H1 (cell line): ENCODE measurements around the gene GPATCH2L. TPM values are rescaled to one million over a fixed set of nuclear protein-coding genes. Genes with fewer than 3 reads are reported as not detected.

Experiments
- CHD2 ChIP-seq: IDR thresholded peaks from 2 replicates; pipeline ENCODE4 v1.6.1; 2012; ENCODE audit warnings: low read length, improper control_type of control experiment
- CHD7 ChIP-seq: fragments of 300-600 bp; sonication (generic); IDR thresholded peaks from 2 replicates; pipeline ENCODE4 v1.7.1; 2012; ENCODE audit warnings: low read length, moderate library complexity, mild to moderate bottlenecking, inconsistent platforms; ENCODE audit not compliant: insufficient replicate concordance
- CTCF ChIP-seq, 3 experiments: IDR thresholded peaks; 1 replicate in 2 of 3; 2 replicates in 1 of 3; pipeline versions ENCODE4 v1.5.1 to v1.6.1; 2011; ENCODE audit warnings: low read length in 3 of 3, mild to moderate bottlenecking in 3 of 3, inconsistent platforms in 2 of 3, low read depth in 1 of 3, moderate library complexity in 1 of 3; ENCODE audit not compliant: insufficient read depth in 1 of 3; ENCODE audit errors: control extremely low read depth in 1 of 3
- KDM5A ChIP-seq: fragments of 200-600 bp; IDR thresholded peaks from 2 replicates; pipeline ENCODE4 v1.7.1; 2012; ENCODE audit warnings: mild to moderate bottlenecking, low read length, inconsistent platforms, mixed read lengths
- NANOG ChIP-seq: IDR thresholded peaks from 2 replicates; pipeline ENCODE4 v1.6.1; 2011; ENCODE audit warnings: low read length, low read depth, mild to moderate bottlenecking, inconsistent platforms; ENCODE audit not compliant: insufficient read depth, poor library complexity, severe bottlenecking
- NRF1 ChIP-seq: IDR thresholded peaks from 2 replicates; pipeline ENCODE4 v1.6.1; 2011; ENCODE audit warnings: mild to moderate bottlenecking, low read depth, low read length, improper control_type of control experiment
- SIX5 ChIP-seq: IDR thresholded peaks from 2 replicates; pipeline ENCODE4 v1.6.1; 2011; ENCODE audit warnings: mild to moderate bottlenecking, low read depth, low read length
- SRF ChIP-seq: IDR thresholded peaks from 2 replicates; pipeline ENCODE4 v1.6.1; 2011; ENCODE audit warnings: mild to moderate bottlenecking, low read depth, low read length, moderate library complexity
- polyA plus RNA-seq, 7 experiments: library from polyadenylated mRNA; depleted of rRNA in 3 of 7; stranded (reverse) in 5 of 7; unstranded in 2 of 7; fragments of >200 nt in 5 of 7; fragments of 200-250 nt in 2 of 7; gene quantifications; 1 replicate in 5 of 7; 2 replicates in 1 of 7; 4 replicates in 1 of 7; pipeline versions ENCODE4 v1.2.1 to v1.2.3, GENCODE V29; 2011 to 2013; ENCODE audit warnings: missing spikeins in 2 of 7, mixed read lengths in 2 of 7
- total RNA-seq: library from RNA; stranded (reverse); fragmentation: NEBNext Ultra II Directional; extraction: Animal tissue kit (Norgen Biotek cat#: 25700); gene quantifications from 2 replicates; pipeline ENCODE4 v1.2.1, GENCODE V29; 2021

GPATCH2L gene
- total and polyA plus RNA-seq, 2 of the 8 experiments (the other 6 are each of a cell fraction or from before 2014, with no cell fraction given): 26.0 to 54.9 TPM

GRCh38 chr14:76235628-76236027 lies 83.9 kb downstream of the GPATCH2L start (continued):
- TF ChIP-seq CHD7 (no peak), SIX5 (no peak), CHD2 (no peak), SRF (no peak), KDM5A (no peak), CTCF (IDR thresholded peaks at IDR 0.05; ENCODE audit: control extremely low read depth in 1 of 3, insufficient read depth in 1 of 3, low read depth in 1 of 3, low read length in 3 of 3) (no peak), NANOG (no peak), NRF1 (no peak)
